Mucosa of rectum (tissue), 2 donors: ENCODE measurements around the gene SCN3A.

Experiments
- H3K27ac ChIP-seq, 2 donors: one replicate each; pipeline ENCODE4 v1.7.0; 2013; ENCODE audit warnings: inconsistent platforms in 2 of 2, low read depth in 2 of 2, low read length in 2 of 2
- H3K27me3 ChIP-seq, 2 donors: one replicate each; pipeline ENCODE4 v1.7.0; 2013; ENCODE audit warnings: low read length in 2 of 2; ENCODE audit not compliant: control insufficient read depth in 2 of 2, insufficient read depth in 2 of 2
- H3K36me3 ChIP-seq, 2 donors: one replicate each; pipeline ENCODE4 v1.7.0; 2013; ENCODE audit warnings: low read length in 2 of 2; ENCODE audit not compliant: control insufficient read depth in 2 of 2, insufficient read depth in 2 of 2
- H3K4me1 ChIP-seq, 2 donors: one replicate each; pipeline ENCODE4 v1.7.0; 2013; ENCODE audit warnings: low read length in 2 of 2, mild to moderate bottlenecking in 1 of 2; ENCODE audit not compliant: control insufficient read depth in 2 of 2, insufficient read depth in 2 of 2
- H3K4me3 ChIP-seq, 2 donors: one replicate each; pipeline ENCODE4 v1.7.0; 2013; ENCODE audit warnings: low read length in 2 of 2
- H3K9ac ChIP-seq, 2 donors: one replicate each; pipeline ENCODE4 v1.7.0; 2013; ENCODE audit warnings: low read length in 2 of 2, low read depth in 1 of 2, mild to moderate bottlenecking in 1 of 2
- H3K9me3 ChIP-seq, 2 donors: one replicate each; pipeline ENCODE4 v1.7.0; 2013; ENCODE audit warnings: low read length in 2 of 2; ENCODE audit not compliant: control insufficient read depth in 2 of 2
- donor health status: healthy.
- donor health status: Normal muscosa, but diverticular disease.

SCN3A gene

GRCh38 chr2:165064743-165065142 lies 139.1 kb downstream of the SCN3A start:
- no peak overlapping the region for H3K9ac ChIP-seq
- H3K4me3 ChIP-seq: no peak overlapping the region
- H3K4me1 ChIP-seq: no peaks in the 10 kb centered on the region
- H3K27me3 ChIP-seq: no peaks in the 10 kb centered on the region
- no peaks in the 10 kb centered on the region for H3K9me3 ChIP-seq
- H3K27ac ChIP-seq: no peak overlapping the region
- no peaks in the 10 kb centered on the region for H3K36me3 ChIP-seq

- H3K27me3 ChIP-seq: no peaks in the 10 kb centered on the region
- H3K36me3 ChIP-seq: no peaks in the 10 kb centered on the region
- no peaks in the 10 kb centered on the region for H3K4me1 ChIP-seq
- no peak overlapping the region for H3K9ac ChIP-seq
- H3K27ac ChIP-seq: no peak overlapping the region
- H3K4me3 ChIP-seq: no peak overlapping the region
- H3K9me3 ChIP-seq: no peaks in the 10 kb centered on the region
Observed at GRCh38 chr2:165060411-165060810, 143.4 kb downstream of the SCN3A start.

GRCh38 chr2:165058476-165059265 lies 145.2 kb downstream of the SCN3A start:
- Histone ChIP-seq H3K9me3 (no peaks in the 10 kb centered on the region), H3K36me3 (no peaks in the 10 kb centered on the region), H3K9ac (no peak overlapping the region), H3K27ac (no peak overlapping the region), H3K4me3 (no peak overlapping the region), H3K4me1 (no peaks in the 10 kb centered on the region), H3K27me3 (no peaks in the 10 kb centered on the region)

- no peak overlapping the region for H3K4me3 ChIP-seq
- no peaks in the 10 kb centered on the region for H3K27me3 ChIP-seq
- H3K9me3 ChIP-seq: no peaks in the 10 kb centered on the region
- no peak overlapping the region for H3K27ac ChIP-seq
- H3K9ac ChIP-seq: no peak overlapping the region
- H3K36me3 ChIP-seq: no peaks in the 10 kb centered on the region
- H3K4me1 ChIP-seq: no peaks in the 10 kb centered on the region
Observed at GRCh38 chr2:165057931-165058330, 145.9 kb downstream of the SCN3A start.

- Histone ChIP-seq H3K27me3 (no peaks in the 10 kb centered on the region), H3K9ac (no peak overlapping the region), H3K4me1 (no peaks in the 10 kb centered on the region)
Observed at GRCh38 chr2:165057308-165057707, 146.5 kb downstream of the SCN3A start.

GRCh38 chr2:165056564-165056963 lies 147.3 kb downstream of the SCN3A start:
- no peak overlapping the region for H3K27ac ChIP-seq
- no peaks in the 10 kb centered on the region for H3K4me1 ChIP-seq
- no peaks in the 10 kb centered on the region for H3K36me3 ChIP-seq
- H3K27me3 ChIP-seq: no peaks in the 10 kb centered on the region
- no peaks in the 10 kb centered on the region for H3K9me3 ChIP-seq
- no peak overlapping the region for H3K4me3 ChIP-seq
- H3K9ac ChIP-seq: no peak overlapping the region

More at GRCh38 chr2:165057308-165057707, 146.5 kb downstream of the SCN3A start:
- H3K4me3 ChIP-seq: no peak overlapping the region
- H3K36me3 ChIP-seq: no peaks in the 10 kb centered on the region
- no peaks in the 10 kb centered on the region for H3K9me3 ChIP-seq
- no peak overlapping the region for H3K27ac ChIP-seq

DNA sequence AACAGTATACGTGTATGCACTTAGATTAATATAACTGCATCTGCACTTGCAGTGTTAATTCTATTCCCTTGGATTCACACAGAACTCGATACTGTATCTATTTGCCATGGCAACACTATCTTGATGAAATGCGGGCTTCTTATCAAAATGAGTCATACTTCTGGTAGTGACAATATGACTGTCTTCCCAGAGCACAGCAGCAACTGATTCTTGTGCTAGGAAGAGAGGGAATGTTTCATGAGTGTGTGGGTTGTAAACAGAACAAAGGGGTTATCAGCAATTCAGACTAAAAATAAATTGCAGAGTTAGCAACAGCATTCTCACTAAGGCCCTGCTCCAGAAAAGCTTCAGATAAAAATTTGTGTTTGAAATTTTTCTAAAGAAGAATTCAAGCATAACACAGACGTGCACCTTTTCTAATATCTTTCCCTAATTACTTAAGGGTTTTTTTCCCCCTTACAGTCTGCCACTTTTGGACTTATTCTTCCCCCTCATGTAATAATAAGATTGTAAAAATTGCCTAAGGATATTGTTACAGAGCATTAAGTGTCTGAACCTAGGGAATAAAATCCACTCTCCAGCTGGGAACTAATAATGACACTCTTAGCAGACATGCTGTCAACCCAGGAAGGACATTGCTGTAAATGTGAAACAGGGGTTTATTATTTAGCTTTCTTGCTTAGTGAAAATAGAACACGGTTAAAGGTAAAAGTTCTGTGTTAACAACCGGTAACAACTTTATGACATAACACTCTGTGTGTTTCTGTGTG lies 148.6 kb downstream of the SCN3A start:
- H3K9me3 ChIP-seq: no peaks in the 10 kb centered on the region
- H3K4me1 ChIP-seq: no peaks in the 10 kb centered on the region
- no peaks in the 10 kb centered on the region for H3K36me3 ChIP-seq
- H3K4me3 ChIP-seq: no peak overlapping the region
- no peaks in the 10 kb centered on the region for H3K27me3 ChIP-seq
- no peak overlapping the region for H3K9ac ChIP-seq
- H3K27ac ChIP-seq: no peak overlapping the region

DNA sequence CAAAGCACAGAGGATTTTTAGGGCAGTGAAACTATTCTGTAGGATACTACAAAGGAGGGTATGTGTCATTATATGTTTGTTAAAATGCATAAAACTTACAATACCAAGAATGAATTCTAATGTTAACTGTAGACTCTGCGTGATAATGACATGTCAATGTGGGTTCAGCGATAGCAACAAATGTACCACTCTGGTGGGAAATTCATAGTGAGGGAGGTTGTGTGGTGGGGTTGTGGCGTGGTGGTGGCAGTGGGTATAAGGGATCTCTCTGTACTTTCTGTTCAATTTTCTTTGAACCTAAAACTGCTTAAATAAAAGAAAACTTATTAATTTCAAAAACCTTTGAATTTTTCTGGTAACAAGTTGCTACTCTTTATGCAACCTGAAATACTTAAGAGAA lies 149.2 kb downstream of the SCN3A start:
- no peaks in the 10 kb centered on the region for H3K9me3 ChIP-seq
- no peak overlapping the region for H3K27ac ChIP-seq
- H3K9ac ChIP-seq: no peak overlapping the region
- no peak overlapping the region for H3K4me3 ChIP-seq
- no peaks in the 10 kb centered on the region for H3K36me3 ChIP-seq
- H3K4me1 ChIP-seq: no peaks in the 10 kb centered on the region
- H3K27me3 ChIP-seq: no peaks in the 10 kb centered on the region

DNA sequence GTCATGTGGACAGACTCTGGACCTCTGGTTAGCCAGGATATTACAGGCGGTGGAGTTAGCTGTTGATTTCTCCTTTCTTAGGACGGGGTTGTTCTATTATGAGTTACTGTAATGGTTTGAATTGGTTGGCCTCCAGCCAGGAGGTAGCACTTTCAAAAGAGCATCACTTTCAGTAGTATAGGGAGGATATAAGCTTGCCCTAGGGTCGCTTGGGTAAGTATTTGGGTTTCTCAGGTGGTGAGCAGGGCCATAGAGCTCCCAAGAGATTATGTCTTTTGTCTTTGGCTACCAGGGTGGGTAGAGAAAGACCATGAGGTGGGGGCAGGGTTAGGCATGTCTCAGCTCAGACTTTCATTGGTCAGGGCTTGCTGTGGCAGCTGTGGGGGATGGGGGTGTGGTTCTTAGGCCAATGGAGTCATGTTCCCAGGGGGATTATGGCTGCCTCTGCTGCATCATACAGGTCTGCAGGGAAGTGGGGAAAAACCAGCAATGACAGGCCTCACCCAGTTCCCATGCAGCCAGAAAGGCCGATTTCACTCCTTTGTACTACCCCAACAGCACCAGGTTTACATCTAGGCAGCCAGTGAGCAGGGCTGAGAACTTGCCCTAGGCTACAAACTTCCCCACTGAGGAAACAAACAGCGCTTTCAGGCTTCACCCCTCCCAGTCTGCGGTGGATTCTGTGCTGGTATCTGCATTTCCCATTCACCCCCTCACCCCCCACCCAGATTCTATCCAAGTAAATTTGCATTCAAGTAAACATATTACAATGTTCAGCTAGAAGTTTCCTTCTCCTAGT lies 159.1 kb downstream of the SCN3A start:
- Histone ChIP-seq H3K4me1 (no peaks in the 10 kb centered on the region), H3K27ac (no peak overlapping the region), H3K9ac (no peak overlapping the region)

More for the DNA sequence above, 159.1 kb downstream of the SCN3A start:
- no peaks in the 10 kb centered on the region for H3K36me3 ChIP-seq
- peaks cover 0 to 2% of the 10 kb centered on the region in 2 donors for H3K9me3 ChIP-seq
- H3K4me3 ChIP-seq: no peak overlapping the region
- no peaks in the 10 kb centered on the region for H3K27me3 ChIP-seq
